A673 (cell line): ENCODE data around the gene MYO1E. TPM values are rescaled to one million over a fixed set of nuclear protein-coding genes. Genes with fewer than 3 reads are reported as not detected.

Experiments
- BruUV-seq: library from RNA; stranded (reverse); fragments of 400-500 nt; replicated peaks from 2 replicates; lab custom pipeline; 2021; lab: Mats Ljungman, UMichigan
- CTCF ChIA-PET: fragments of 300-600 bp; sonication (Branson Sonifier 250); formaldehyde crosslinking; loops from one replicate; lab custom pipeline; 2022; ENCODE audit warnings: antibody characterized with exemption; lab: Charles Lee
- POLR2A ChIA-PET: fragments of 300-600 bp; sonication (Branson Sonifier 250); formaldehyde crosslinking; loops from one replicate; lab custom pipeline; 2022; ENCODE audit warnings: antibody characterized with exemption; ENCODE audit not compliant: low non-redundant PET; lab: Charles Lee
- DNase-seq: peaks from one replicate; pipeline ENCODE4 v3.0.0-alpha.2; 2015; ENCODE audit warnings: low spot score
- H3K27ac ChIP-seq: fragments of 200-600 bp; sonication (generic); 2 replicates; pipeline ENCODE4 v1.5.1; 2016; ENCODE audit warnings: mixed run types, low read depth, mild to moderate bottlenecking, mixed read lengths, antibody characterized with exemption, low read length; ENCODE audit not compliant: poor library complexity, severe bottlenecking
- H3K27me3 ChIP-seq: fragments of 200-600 bp; sonication (generic); replicated peaks from 2 replicates; pipeline ENCODE4 v1.6.1; 2017; ENCODE audit warnings: mixed run types, low read depth, mild to moderate bottlenecking, mixed read lengths, antibody characterized with exemption, low read length; ENCODE audit not compliant: insufficient read depth, poor library complexity
- H3K36me3 ChIP-seq: fragments of 200-600 bp; sonication (generic); 2 replicates; pipeline ENCODE4 v1.6.1; 2016; ENCODE audit warnings: mixed run types, mild to moderate bottlenecking, mixed read lengths, antibody characterized with exemption, low read length; ENCODE audit not compliant: insufficient read depth, poor library complexity, severe bottlenecking
- H3K4me1 ChIP-seq: fragments of 200-600 bp; sonication (generic); 2 replicates; pipeline ENCODE4 v1.6.1; 2017; ENCODE audit warnings: mixed run types, mild to moderate bottlenecking, mixed read lengths, antibody characterized with exemption, low read length; ENCODE audit not compliant: insufficient read depth, poor library complexity, severe bottlenecking
- H3K4me3 ChIP-seq: fragments of 200-600 bp; sonication (generic); 2 replicates; pipeline ENCODE4 v1.5.1; 2016; ENCODE audit warnings: low read depth, mixed run types, mild to moderate bottlenecking, mixed read lengths, low read length; ENCODE audit not compliant: poor library complexity, severe bottlenecking
- H3K9me3 ChIP-seq: fragments of 200-600 bp; sonication (generic); 2 replicates; pipeline ENCODE4 v1.6.1; 2016; ENCODE audit warnings: mixed run types, low read depth, mild to moderate bottlenecking, mixed read lengths, antibody characterized with exemption, low read length; ENCODE audit not compliant: poor library complexity, severe bottlenecking
- EZH2 ChIP-seq: fragments of 200-600 bp; sonication (generic); IDR thresholded peaks from 2 replicates; pipeline ENCODE4 v1.6.1; 2017; ENCODE audit warnings: borderline replicate concordance, low read depth, mild to moderate bottlenecking, mixed read lengths, antibody characterized with exemption, low read length; ENCODE audit not compliant: poor library complexity, severe bottlenecking
- intact Hi-C: fragments of 100-400 bp; cut with micrococcal nuclease; formaldehyde crosslinking; loops from one replicate; pipeline ENCODE4 v1.10.0; 2022; ENCODE audit not compliant: unreplicated experiment
- total RNA-seq: library from RNA; stranded (reverse); gene quantifications from 2 replicates; pipeline ENCODE4 v1.2.3, GENCODE V29; 2021
- TF ChIP-seq, protein P1 (sequence below): fragments of 300-800, 200-600 bp; sonication (generic); conservative IDR thresholded peaks from 2 replicates; pipeline ENCODE4 v1.5.1; 2017; ENCODE audit warnings: low read depth, mild to moderate bottlenecking, antibody characterized with exemption, low read length, moderate library complexity, mixed read lengths

MYO1E gene
- total RNA-seq, 1 experiment from 2014 or later, result 7.9 TPM

- no peak for DNase-seq
- no peaks in the 10 kb centered on the region for H3K9me3 ChIP-seq
- H3K27ac ChIP-seq, result no peak overlapping the region
- no peak for TF ChIP-seq EZH2
- TF ChIP-seq, protein P1, sequence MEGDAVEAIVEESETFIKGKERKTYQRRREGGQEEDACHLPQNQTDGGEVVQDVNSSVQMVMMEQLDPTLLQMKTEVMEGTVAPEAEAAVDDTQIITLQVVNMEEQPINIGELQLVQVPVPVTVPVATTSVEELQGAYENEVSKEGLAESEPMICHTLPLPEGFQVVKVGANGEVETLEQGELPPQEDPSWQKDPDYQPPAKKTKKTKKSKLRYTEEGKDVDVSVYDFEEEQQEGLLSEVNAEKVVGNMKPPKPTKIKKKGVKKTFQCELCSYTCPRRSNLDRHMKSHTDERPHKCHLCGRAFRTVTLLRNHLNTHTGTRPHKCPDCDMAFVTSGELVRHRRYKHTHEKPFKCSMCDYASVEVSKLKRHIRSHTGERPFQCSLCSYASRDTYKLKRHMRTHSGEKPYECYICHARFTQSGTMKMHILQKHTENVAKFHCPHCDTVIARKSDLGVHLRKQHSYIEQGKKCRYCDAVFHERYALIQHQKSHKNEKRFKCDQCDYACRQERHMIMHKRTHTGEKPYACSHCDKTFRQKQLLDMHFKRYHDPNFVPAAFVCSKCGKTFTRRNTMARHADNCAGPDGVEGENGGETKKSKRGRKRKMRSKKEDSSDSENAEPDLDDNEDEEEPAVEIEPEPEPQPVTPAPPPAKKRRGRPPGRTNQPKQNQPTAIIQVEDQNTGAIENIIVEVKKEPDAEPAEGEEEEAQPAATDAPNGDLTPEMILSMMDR, result no peak
- H3K36me3 ChIP-seq, result no peaks in the 10 kb centered on the region
- POLR2A ChIA-PET, result no interaction called here
- no TSS peak for BruUV-seq
- H3K4me1 ChIP-seq, result no peaks in the 10 kb centered on the region
- CTCF ChIA-PET, result no interaction called here
- no peak overlapping the region for H3K4me3 ChIP-seq
- intact Hi-C loops, result no loop called here
- H3K27me3 ChIP-seq, result no peaks in the 10 kb centered on the region
Observed at GRCh38 chr15:59252137-59252536, 120.5 kb downstream of the MYO1E start.

DNA sequence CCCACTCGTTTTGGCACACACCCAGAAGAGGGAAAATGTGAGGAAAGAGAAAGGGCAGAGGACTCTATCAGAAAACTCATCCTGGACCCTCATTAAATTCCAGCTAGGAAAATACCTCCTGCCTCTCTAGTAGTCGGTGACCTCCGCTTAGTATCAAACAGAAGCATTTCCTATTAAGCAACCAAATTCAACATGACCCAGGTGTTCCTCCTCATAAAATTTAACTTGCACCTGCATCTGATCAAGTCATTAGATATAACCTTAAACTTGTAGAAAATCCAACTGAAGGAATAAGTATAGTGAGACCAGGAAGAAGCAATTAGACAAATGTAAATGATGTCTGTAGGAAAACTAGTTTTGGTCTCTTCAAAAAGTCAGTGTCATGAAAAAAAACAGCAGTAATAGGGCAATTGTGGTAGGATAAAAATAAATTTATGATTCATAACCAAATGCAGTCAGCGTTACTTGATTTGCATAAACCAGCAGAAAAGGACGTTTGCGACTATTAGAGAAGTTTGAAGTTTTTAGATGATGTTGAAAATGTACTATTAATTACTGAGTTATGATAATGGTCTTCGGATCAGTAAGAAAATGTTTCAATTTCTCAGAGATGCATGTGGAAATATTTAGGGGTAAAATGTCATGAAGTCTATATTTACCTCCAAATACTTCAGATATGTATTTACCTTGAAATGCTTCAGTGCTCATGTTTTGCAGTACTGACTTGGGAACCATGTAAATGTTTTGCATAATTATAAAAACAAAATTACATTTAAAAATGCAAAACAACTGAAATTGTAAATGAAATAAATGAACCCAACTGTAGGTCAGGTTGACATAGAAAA, 121.4 kb downstream of the MYO1E start:
- CTCF ChIA-PET, result no interaction called here
- H3K9me3 ChIP-seq, result no peaks in the 10 kb centered on the region
- TF ChIP-seq EZH2, result no peak
- TF ChIP-seq, protein P1, result no peak
- POLR2A ChIA-PET, result no interaction called here
- intact Hi-C loops, result no loop called here
- H3K4me1 ChIP-seq, result no peaks in the 10 kb centered on the region
- DNase-seq, result no peak
- no peak overlapping the region for H3K4me3 ChIP-seq
- no peak overlapping the region for H3K27ac ChIP-seq
- no peaks in the 10 kb centered on the region for H3K27me3 ChIP-seq
- H3K36me3 ChIP-seq, result no peaks in the 10 kb centered on the region
- no TSS peak for BruUV-seq

GRCh38 chr15:59250249-59250648, 122.4 kb downstream of the MYO1E start:
- no peak for DNase-seq
- Histone ChIP-seq H3K36me3 (no peaks in the 10 kb centered on the region), H3K27ac (no peak overlapping the region), H3K27me3 (no peaks in the 10 kb centered on the region), H3K9me3 (no peaks in the 10 kb centered on the region), H3K4me3 (no peak overlapping the region), H3K4me1 (no peaks in the 10 kb centered on the region)
- TF ChIP-seq, protein P1, result no peak
- no peak for TF ChIP-seq EZH2
- BruUV-seq, result no TSS peak
- CTCF ChIA-PET, result no interaction called here
- intact Hi-C loops, result no loop called here
- POLR2A ChIA-PET, result no interaction called here
